ENCODE data around the gene CELF2. TPM values are rescaled to one million over a fixed set of nuclear protein-coding genes. Genes with fewer than 3 reads are reported as not detected.

Gene CELF2
- total RNA-seq, 4 donors from 2014 or later: 30.0 to 56.6 (median 43.3) TPM

- H3K4me1 ChIP-seq: no peaks in the 10 kb centered on the region
- H3K27me3 ChIP-seq: no peaks in the 10 kb centered on the region
- no peaks in the 10 kb centered on the region for H3K36me3 ChIP-seq
- in situ Hi-C loops (cut with MboI; ENCODE audit: low sequenced_read_pairs in 4 of 4) (no loop called here), intact Hi-C loops (cut with DNase I; ENCODE audit: low total_unique reads) (no loop called here)
- DNase-seq (no peak), ATAC-seq (no peak)
- no peak overlapping the region for H3K4me3 ChIP-seq
- no peak for TF ChIP-seq POLR2A (IDR thresholded peaks at IDR 0.05)
- TF ChIP-seq, protein P1, sequence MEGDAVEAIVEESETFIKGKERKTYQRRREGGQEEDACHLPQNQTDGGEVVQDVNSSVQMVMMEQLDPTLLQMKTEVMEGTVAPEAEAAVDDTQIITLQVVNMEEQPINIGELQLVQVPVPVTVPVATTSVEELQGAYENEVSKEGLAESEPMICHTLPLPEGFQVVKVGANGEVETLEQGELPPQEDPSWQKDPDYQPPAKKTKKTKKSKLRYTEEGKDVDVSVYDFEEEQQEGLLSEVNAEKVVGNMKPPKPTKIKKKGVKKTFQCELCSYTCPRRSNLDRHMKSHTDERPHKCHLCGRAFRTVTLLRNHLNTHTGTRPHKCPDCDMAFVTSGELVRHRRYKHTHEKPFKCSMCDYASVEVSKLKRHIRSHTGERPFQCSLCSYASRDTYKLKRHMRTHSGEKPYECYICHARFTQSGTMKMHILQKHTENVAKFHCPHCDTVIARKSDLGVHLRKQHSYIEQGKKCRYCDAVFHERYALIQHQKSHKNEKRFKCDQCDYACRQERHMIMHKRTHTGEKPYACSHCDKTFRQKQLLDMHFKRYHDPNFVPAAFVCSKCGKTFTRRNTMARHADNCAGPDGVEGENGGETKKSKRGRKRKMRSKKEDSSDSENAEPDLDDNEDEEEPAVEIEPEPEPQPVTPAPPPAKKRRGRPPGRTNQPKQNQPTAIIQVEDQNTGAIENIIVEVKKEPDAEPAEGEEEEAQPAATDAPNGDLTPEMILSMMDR (IDR thresholded peaks at IDR 0.05 in 4 of 5, conservative IDR thresholded peaks at IDR 0.05 in 1 of 5): no peak
- H3K27ac ChIP-seq: no peak overlapping the region
- H3K9me3 ChIP-seq: no peaks in the 10 kb centered on the region
Measured at GRCh38 chr10:11057994-11058393, 40.3 kb downstream of the CELF2 start.

DNA sequence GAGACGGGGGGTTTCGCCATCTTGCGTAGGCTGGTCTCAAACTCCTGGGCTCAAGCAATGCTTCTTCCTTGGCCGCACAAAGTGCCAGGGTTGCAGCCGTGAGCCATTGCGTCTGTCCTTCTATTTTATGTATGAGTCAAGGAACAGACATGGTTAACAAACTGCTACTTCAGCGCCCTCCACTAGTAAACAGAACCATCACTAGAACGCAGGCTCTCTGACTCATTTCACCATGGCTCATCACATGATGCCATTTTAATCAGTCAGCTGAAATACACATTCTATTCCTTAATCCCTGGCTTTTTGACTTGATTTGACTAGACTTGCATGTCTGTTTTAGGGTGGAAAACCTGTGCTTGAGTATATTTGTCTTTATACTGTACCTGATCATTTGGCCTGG, 41.3 kb downstream of the CELF2 start:
- no peak for DNase-seq
- Histone ChIP-seq H3K36me3 (no peaks in the 10 kb centered on the region), H3K4me1 (peaks cover 3 to 5% of the 10 kb centered on the region in 2 donors), H3K27me3 (no peaks in the 10 kb centered on the region), H3K27ac (no peak overlapping the region), H3K9me3 (no peaks in the 10 kb centered on the region), H3K4me3 (no peak overlapping the region)
- in situ Hi-C loops (cut with MboI; ENCODE audit: low sequenced_read_pairs in 4 of 4): no loop called here
- TF ChIP-seq, protein P1 (IDR thresholded peaks at IDR 0.05 in 4 of 5, conservative IDR thresholded peaks at IDR 0.05 in 1 of 5): no peak
- TF ChIP-seq POLR2A (IDR thresholded peaks at IDR 0.05): no peak
- ATAC-seq: peak in 1 of 2 donors; percentile 62
- intact Hi-C loops (cut with DNase I; ENCODE audit: low total_unique reads): no loop called here

DNA sequence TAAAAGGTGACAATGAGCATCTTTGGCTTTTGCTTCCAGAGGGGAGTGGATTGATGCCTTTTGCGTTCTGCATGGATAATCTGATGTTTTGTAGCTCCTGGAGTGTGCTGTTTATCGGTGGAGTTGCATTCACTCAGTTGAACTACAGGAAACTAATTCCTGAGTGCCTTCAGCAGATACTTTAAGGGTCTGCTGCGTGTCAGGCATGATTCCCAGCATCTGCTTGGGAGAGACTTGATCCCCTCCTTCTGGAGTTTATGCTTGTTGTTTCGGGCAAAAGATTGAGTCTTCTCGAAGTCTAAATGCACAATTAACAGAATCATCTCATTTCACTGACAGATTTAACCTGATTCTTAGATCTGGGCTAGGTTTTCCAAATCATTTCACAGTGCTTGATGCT, 46.2 kb downstream of the CELF2 start:
- TF ChIP-seq, protein P1 (IDR thresholded peaks at IDR 0.05 in 4 of 5, conservative IDR thresholded peaks at IDR 0.05 in 1 of 5): no peak
- TF ChIP-seq POLR2A (IDR thresholded peaks at IDR 0.05): no peak

GRCh38 chr10:11064832-11065231, 47.2 kb downstream of the CELF2 start:
- Histone ChIP-seq H3K4me1 (peaks cover 22 to 23% of the 10 kb centered on the region in 2 donors), H3K4me3 (no peak overlapping the region), H3K9me3 (no peaks in the 10 kb centered on the region), H3K36me3 (no peaks in the 10 kb centered on the region), H3K27me3 (no peaks in the 10 kb centered on the region), H3K27ac (no peak overlapping the region)
- ATAC-seq (no peak), DNase-seq (no peak)
- TF ChIP-seq POLR2A (IDR thresholded peaks at IDR 0.05): no peak
- TF ChIP-seq, protein P1 (IDR thresholded peaks at IDR 0.05 in 4 of 5, conservative IDR thresholded peaks at IDR 0.05 in 1 of 5): no peak
- intact Hi-C loops (cut with DNase I; ENCODE audit: low total_unique reads) (no loop called here), in situ Hi-C loops (cut with MboI; ENCODE audit: low sequenced_read_pairs in 4 of 4) (no loop called here)

More for the DNA sequence above, 46.2 kb downstream of the CELF2 start:
- H3K36me3 ChIP-seq: no peaks in the 10 kb centered on the region
- ATAC-seq: no peak
- DNase-seq: no peak
- no peak overlapping the region for H3K4me3 ChIP-seq
- no peaks in the 10 kb centered on the region for H3K9me3 ChIP-seq
- no peak overlapping the region for H3K27ac ChIP-seq
- intact Hi-C loops (cut with DNase I; ENCODE audit: low total_unique reads): no loop called here
- peaks cover 22 to 23% of the 10 kb centered on the region in 2 donors for H3K4me1 ChIP-seq
- in situ Hi-C loops (cut with MboI; ENCODE audit: low sequenced_read_pairs in 4 of 4): no loop called here
- H3K27me3 ChIP-seq: no peaks in the 10 kb centered on the region

GRCh38 chr10:11065567-11065966, 47.9 kb downstream of the CELF2 start:
- no peak overlapping the region for H3K4me3 ChIP-seq
- ATAC-seq (no peak), DNase-seq (no peak)
- no peaks in the 10 kb centered on the region for H3K36me3 ChIP-seq
- H3K9me3 ChIP-seq: no peaks in the 10 kb centered on the region
- no peak overlapping the region for H3K27ac ChIP-seq
- H3K27me3 ChIP-seq: no peaks in the 10 kb centered on the region
- intact Hi-C loops (cut with DNase I; ENCODE audit: low total_unique reads) (no loop called here), in situ Hi-C loops (cut with MboI; ENCODE audit: low sequenced_read_pairs in 4 of 4) (no loop called here)
- peaks cover 22 to 23% of the 10 kb centered on the region in 2 donors for H3K4me1 ChIP-seq
- TF ChIP-seq, protein P1 (IDR thresholded peaks at IDR 0.05 in 4 of 5, conservative IDR thresholded peaks at IDR 0.05 in 1 of 5): no peak
- TF ChIP-seq POLR2A (IDR thresholded peaks at IDR 0.05): no peak
